Embryonic facial prominence (tissue), 1 donor: ENCODE measurements around the gene AMH.

Source experiments
- DNase-seq: peaks from one replicate; pipeline ENCODE4 v3.0.0-alpha.2; 2016; ENCODE audit errors: extremely low spot score

The AMH gene

GRCh38 chr19:2287585-2288337 is 38.6 kb downstream of the AMH start:
- DNase-seq: no peak

GRCh38 chr19:2288338-2288817 is 39.3 kb downstream of the AMH start:
- no peak for DNase-seq

- DNase-seq: no peak
Observed at GRCh38 chr19:2288818-2289713, 39.9 kb downstream of the AMH start.

GRCh38 chr19:2289714-2290435 is 40.8 kb downstream of the AMH start:
- DNase-seq: no peak

- DNase-seq: no peak
Observed at GRCh38 chr19:2290441-2291184, 41.5 kb downstream of the AMH start.

GRCh38 chr19:2291185-2291751 is 42.1 kb downstream of the AMH start:
- no peak for DNase-seq

- DNase-seq: no peak
Observed at GRCh38 chr19:2294687-2295335, 45.7 kb downstream of the AMH start.

- no peak for DNase-seq
Observed at GRCh38 chr19:2296141-2296540, 47.0 kb downstream of the AMH start.

GRCh38 chr19:2300533-2300932 is 51.4 kb downstream of the AMH start:
- DNase-seq: no peak
